Caco-2 (cell line): ENCODE data around the gene RPL12. TPM values are rescaled to one million over a fixed set of nuclear protein-coding genes. Genes with fewer than 3 reads are reported as not detected.

Source experiments
- BruUV-seq: library from RNA; stranded (reverse); fragments of 400-500 nt; replicated peaks from 2 replicates; lab custom pipeline; 2021; lab: Mats Ljungman, UMichigan
- CTCF ChIA-PET: fragments of 300-600 bp; sonication (Branson Sonifier 250); formaldehyde crosslinking; loops from one replicate; lab custom pipeline; 2022; ENCODE audit warnings: antibody characterized with exemption; lab: Charles Lee
- POLR2A ChIA-PET: fragments of 300-600 bp; sonication (Branson Sonifier 250); formaldehyde crosslinking; loops from one replicate; lab custom pipeline; 2022; ENCODE audit warnings: antibody characterized with exemption; lab: Charles Lee
- DNase-seq, 2 experiments: peaks; one replicate each; pipeline versions ENCODE4 v3.0.0 to v3.0.0-alpha.2; 2020 to 2022
- H3K27me3 ChIP-seq: replicated peaks from 2 replicates; pipeline ENCODE4 v1.6.0; 2011; ENCODE audit warnings: low read length; ENCODE audit not compliant: control insufficient read depth, insufficient read depth
- H3K36me3 ChIP-seq: 2 replicates; pipeline ENCODE4 v1.5.1; 2011; ENCODE audit warnings: low read length; ENCODE audit not compliant: control insufficient read depth, insufficient read depth
- H3K4me1 ChIP-seq: fragments of 250-450 bp; sonication (Bioruptor Pico); 2 replicates; pipeline ENCODE4 v1.5.1; 2020; ENCODE audit warnings: mild to moderate bottlenecking
- H3K4me3 ChIP-seq: 2 replicates; pipeline ENCODE4 v1.5.1; 2011; ENCODE audit warnings: low read depth, mild to moderate bottlenecking, control low read depth, low read length
- H3K9me3 ChIP-seq: fragments of 250-450 bp; sonication (Bioruptor Pico); 2 replicates; pipeline ENCODE4 v1.5.1; 2020; ENCODE audit warnings: mild to moderate bottlenecking, moderate library complexity
- H3K27ac Mint-ChIP-seq: one replicate; pipeline ENCODE4 v1.8.0; 2022; ENCODE audit warnings: mixed read lengths; ENCODE audit not compliant: unreplicated experiment
- H3K27me3 Mint-ChIP-seq: one replicate; pipeline ENCODE4 v1.8.0; 2022; ENCODE audit warnings: mixed read lengths; ENCODE audit not compliant: insufficient read depth, unreplicated experiment
- H3K36me3 Mint-ChIP-seq: one replicate; pipeline ENCODE4 v1.8.0; 2022; ENCODE audit warnings: mild to moderate bottlenecking, mixed read lengths; ENCODE audit not compliant: insufficient read depth, unreplicated experiment
- H3K4me1 Mint-ChIP-seq: one replicate; pipeline ENCODE4 v1.8.0; 2022; ENCODE audit warnings: low read depth, mixed read lengths; ENCODE audit not compliant: unreplicated experiment
- H3K4me3 Mint-ChIP-seq: one replicate; pipeline ENCODE4 v1.8.0; 2022; ENCODE audit warnings: mild to moderate bottlenecking, moderate library complexity, mixed read lengths; ENCODE audit not compliant: unreplicated experiment
- H3K9me3 Mint-ChIP-seq: one replicate; pipeline ENCODE4 v1.8.0; 2022; ENCODE audit warnings: mixed read lengths; ENCODE audit not compliant: unreplicated experiment
- CTCF ChIP-seq, 2 experiments: fragments of 200-600 bp in 1 of 2; IDR thresholded peaks; 1 replicate in 1 of 2; 2 replicates in 1 of 2; pipeline versions ENCODE4 v1.5.1 to v1.8.0; 2011 to 2022; ENCODE audit warnings: antibody characterized with exemption in 1 of 2, control low read depth in 1 of 2, inconsistent platforms in 1 of 2, low read depth in 1 of 2, low read length in 1 of 2, mild to moderate bottlenecking in 1 of 2, moderate library complexity in 1 of 2; ENCODE audit not compliant: insufficient read depth in 1 of 2, severe bottlenecking in 1 of 2, unreplicated experiment in 1 of 2
- intact Hi-C: fragments of 100-400 bp; cut with micrococcal nuclease; formaldehyde crosslinking; loops from one replicate; pipeline ENCODE4 v1.10.0; 2022; ENCODE audit not compliant: unreplicated experiment
- total RNA-seq: library from RNA; stranded (reverse); gene quantifications from 2 replicates; pipeline ENCODE4 v1.2.3, GENCODE V29; 2022

The RPL12 gene
- total RNA-seq, 1 experiment from 2014 or later: 1,592 TPM

- Mint-ChIP-seq H3K4me3 (no peak overlapping the region), H3K36me3 (peaks cover 66% of the 10 kb centered on the region), H3K9me3 (no peaks in the 10 kb centered on the region), H3K27ac (no peak overlapping the region), H3K27me3 (no peaks in the 10 kb centered on the region), H3K4me1 (peaks cover 11% of the 10 kb centered on the region)
- no peak for DNase-seq
- TF ChIP-seq CTCF (IDR thresholded peaks at IDR 0.05; ENCODE audit: insufficient read depth in 1 of 2, low read depth in 1 of 2, low read length in 1 of 2, severe bottlenecking in 1 of 2, unreplicated experiment in 1 of 2): no peak
- Histone ChIP-seq H3K9me3 (no peaks in the 10 kb centered on the region), H3K27me3 (no peaks in the 10 kb centered on the region), H3K4me3 (no peak overlapping the region), H3K4me1 (no peaks in the 10 kb centered on the region), H3K36me3 (peaks cover 1% of the 10 kb centered on the region; the same call in 1 of the 2 replicates)
- intact Hi-C loops: no loop called here
- CTCF ChIA-PET: no interaction called here
- POLR2A ChIA-PET: no interaction called here
- BruUV-seq: no TSS peak
Measured at GRCh38 chr9:127415657-127416056, 35.5 kb downstream of the RPL12 start.

GRCh38 chr9:127415141-127415540 lies 36.1 kb downstream of the RPL12 start:
- Histone ChIP-seq H3K27me3 (no peaks in the 10 kb centered on the region), H3K4me3 (no peak overlapping the region), H3K4me1 (no peaks in the 10 kb centered on the region), H3K36me3 (peaks cover 1% of the 10 kb centered on the region; the same call in 1 of the 2 replicates), H3K9me3 (no peaks in the 10 kb centered on the region)
- Mint-ChIP-seq H3K27ac (no peak overlapping the region), H3K27me3 (no peaks in the 10 kb centered on the region), H3K4me3 (no peak overlapping the region), H3K36me3 (peaks cover 70% of the 10 kb centered on the region), H3K4me1 (peaks cover 11% of the 10 kb centered on the region), H3K9me3 (no peaks in the 10 kb centered on the region)
- BruUV-seq: TSS peak; percentile 13
- intact Hi-C loops: no loop called here
- DNase-seq: no peak
- POLR2A ChIA-PET: no interaction called here
- TF ChIP-seq CTCF (IDR thresholded peaks at IDR 0.05; ENCODE audit: insufficient read depth in 1 of 2, low read depth in 1 of 2, low read length in 1 of 2, severe bottlenecking in 1 of 2, unreplicated experiment in 1 of 2): no peak
- CTCF ChIA-PET: no interaction called here

- no peak overlapping the region for H3K27ac Mint-ChIP-seq
- no TSS peak for BruUV-seq
- no peaks in the 10 kb centered on the region for H3K27me3 Mint-ChIP-seq
- H3K4me3 Mint-ChIP-seq: no peak overlapping the region
- no peaks in the 10 kb centered on the region for H3K9me3 Mint-ChIP-seq
- Histone ChIP-seq H3K36me3 (no peaks in the 10 kb centered on the region; the same call in 1 of the 2 replicates), H3K9me3 (no peaks in the 10 kb centered on the region), H3K4me3 (no peak overlapping the region), H3K4me1 (no peaks in the 10 kb centered on the region), H3K27me3 (no peaks in the 10 kb centered on the region)
- intact Hi-C loops: no loop called here
- TF ChIP-seq CTCF (IDR thresholded peaks at IDR 0.05; ENCODE audit: insufficient read depth in 1 of 2, low read depth in 1 of 2, low read length in 1 of 2, severe bottlenecking in 1 of 2, unreplicated experiment in 1 of 2): no peak
- ChIA-PET CTCF (interaction anchor here (0.7 kb wide), 1 partner anchor 187 kb away, joined by 5 read pairs; no protein-coding TSS in a partner anchor), POLR2A (no interaction called here)
- peaks cover 64% of the 10 kb centered on the region for H3K36me3 Mint-ChIP-seq
- no peak for DNase-seq
- H3K4me1 Mint-ChIP-seq: peaks cover 11% of the 10 kb centered on the region
Measured at GRCh38 chr9:127411122-127411521, 40.1 kb downstream of the RPL12 start.
